Measurements from ENCODE around the gene RAB9B. TPM values are rescaled to one million over a fixed set of nuclear protein-coding genes. Genes with fewer than 3 reads are reported as not detected.

Gene RAB9B, protein sequence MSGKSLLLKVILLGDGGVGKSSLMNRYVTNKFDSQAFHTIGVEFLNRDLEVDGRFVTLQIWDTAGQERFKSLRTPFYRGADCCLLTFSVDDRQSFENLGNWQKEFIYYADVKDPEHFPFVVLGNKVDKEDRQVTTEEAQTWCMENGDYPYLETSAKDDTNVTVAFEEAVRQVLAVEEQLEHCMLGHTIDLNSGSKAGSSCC
- total RNA-seq (2016; rRNA removed; fragmentation: Illumina TruSeq; extraction: Trizol) (0.04 TPM in 2 replicates), polyA plus RNA-seq (2011; rRNA removed) (0.04 TPM in 1 of 2 replicates, not detected in the other), polyA minus RNA-seq (2011; rRNA and poly(A)+ RNA removed; ENCODE audit: low replicate concordance) (not detected in 2 replicates), Bru-seq, nascent RNA (percentile 12 among the genes with signal in this experiment), BruChase-seq, experiment 1, labeled RNA remaining after a 6-hour chase (percentile 13 among the genes with signal in this experiment), BruChase-seq, experiment 2, labeled RNA remaining after a 2-hour chase (percentile 15 among the genes with signal in this experiment)
- not detected in 2 replicates for total RNA-seq (2016; cell fraction: cytosol; rRNA removed; fragmentation: Illumina TruSeq; extraction: Trizol; ENCODE audit: low read depth)
- 0.04 and 0.10 TPM in 2 replicates for total RNA-seq (2016; cell fraction: insoluble cytoplasmic fraction; rRNA removed; fragmentation: Illumina TruSeq; extraction: Trizol)
- total RNA-seq (2016; cell fraction: membrane; rRNA removed; fragmentation: Illumina TruSeq; extraction: Trizol) = 0.03 and 0.07 TPM in 2 replicates
- total RNA-seq (2016; cell fraction: nucleus; rRNA removed; fragmentation: Illumina TruSeq; extraction: Trizol) = 0.09 TPM in 2 replicates
- 0.03 TPM in 1 of 2 replicates, not detected in the other for polyA plus RNA-seq (2011; cell fraction: cytosol; rRNA removed)
- 0.05 TPM in 1 of 2 replicates, not detected in the other for polyA plus RNA-seq (2011; cell fraction: nucleus; rRNA removed)
- 0.03 and 0.07 TPM in 2 replicates for polyA plus RNA-seq (2012)
- polyA plus RNA-seq (2016; cell fraction: cytosol; fragmentation: Illumina TruSeq; extraction: Trizol; ENCODE audit: low read depth) = not detected in 2 replicates
- polyA plus RNA-seq (2016; cell fraction: insoluble cytoplasmic fraction; fragmentation: Illumina TruSeq; extraction: Trizol; ENCODE audit: low read depth) = 0.08 and 0.12 TPM in 2 replicates
- 0.03 TPM in 1 of 2 replicates, not detected in the other for polyA plus RNA-seq (2016; cell fraction: membrane; fragmentation: Illumina TruSeq; extraction: Trizol; ENCODE audit: low read depth)
- polyA plus RNA-seq (2016; cell fraction: nucleus; fragmentation: Illumina TruSeq; extraction: Trizol; ENCODE audit: insufficient read depth, low read depth) = 0.12 TPM in 1 of 2 replicates, not detected in the other
- not detected in 2 replicates for polyA minus RNA-seq (2011; cell fraction: cytosol; rRNA and poly(A)+ RNA removed)
- not detected in 2 replicates for polyA minus RNA-seq (2011; cell fraction: nucleus; rRNA and poly(A)+ RNA removed)
- long read RNA-seq, experiment 1 = 0 reads
- long read RNA-seq, experiment 2 = 0 reads

DNA sequence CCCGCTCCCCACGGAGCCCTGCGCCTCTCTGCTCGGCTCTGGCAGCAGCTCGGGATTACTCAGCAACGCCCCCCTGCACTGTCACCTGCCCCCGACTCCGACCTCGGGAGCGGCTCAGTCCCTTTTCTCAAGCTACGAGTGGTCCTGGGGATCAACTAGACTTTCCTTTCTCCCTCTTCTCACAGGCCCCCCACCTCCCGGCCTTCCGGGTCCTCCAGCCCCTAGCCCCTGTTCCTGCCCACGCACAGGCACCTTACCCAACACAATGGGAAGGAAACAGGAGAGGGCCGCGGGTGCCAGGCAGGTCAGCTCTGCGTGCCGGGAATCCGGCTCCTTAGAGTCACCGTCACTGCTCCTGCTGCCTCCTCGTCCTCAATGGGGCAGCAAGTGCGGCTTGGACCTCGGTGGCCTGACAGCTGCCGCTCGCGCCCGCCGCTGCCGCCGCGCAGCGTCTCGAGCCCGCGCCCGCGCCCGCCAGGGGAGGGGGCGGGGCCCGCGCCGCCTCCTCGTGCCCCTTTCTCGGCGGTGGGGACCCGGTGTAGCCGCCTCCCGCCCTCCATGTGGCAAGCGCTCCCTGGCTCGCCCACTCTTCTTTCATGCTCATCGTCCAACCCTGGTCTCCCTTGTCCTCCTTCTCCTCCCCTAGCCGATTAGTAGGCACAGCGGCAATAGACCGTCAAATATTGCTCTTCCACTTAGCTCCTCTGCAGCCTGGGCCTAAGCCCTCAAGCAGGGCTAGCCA lies at the start of gene RAB9B:
Gene RAB9B, minus strand, starts transcription at position 455 of the 742 bp plus-strand sequence. CDS start 6,473 bp downstream, outside the sequence.
- no peaks in the 10 kb centered on the region for H3K79me2 ChIP-seq (ENCODE audit: insufficient read depth, low read length)
- ChIA-PET POLR2A (interaction anchor here (0.9 kb wide), 1 partner anchor 145 kb away, joined by 3 read pairs; the partner anchor contains the start of gene MORF4L2), CTCF (ENCODE audit: low intra/inter-chr PET ratio, low total read pairs) (no interaction called here)
- no peak within 1 kb of the TSS for H3K9ac ChIP-seq (ENCODE audit: insufficient read depth, low read depth, low read length)
- peak within 1 kb of the TSS; percentile 15 to 66 (median 52); a peak in 4 of 6 replicates for H3K4me3 ChIP-seq (replicated peaks in 1 of 3; ENCODE audit: insufficient read depth in 1 of 3, low read depth in 2 of 3, low read length in 3 of 3)
- H3K27me3 ChIP-seq (ENCODE audit: control insufficient read depth in 1 of 2, insufficient read depth in 2 of 2, low read length in 2 of 2) = peaks cover 0 to 11% of the 10 kb centered on the region in 2 experiments; a peak in 3 of 5 replicates
- H2AFZ ChIP-seq (ENCODE audit: low read length) = no peak within 1 kb of the TSS
- DNase-seq (ENCODE audit: low spot score) (no peak), FAIRE-seq (no peak), ATAC-seq (peak; percentile 69)
- no peaks in the 10 kb centered on the region for H3K9me3 ChIP-seq (ENCODE audit: low read length)
- H3K36me3 ChIP-seq (replicated peaks in 1 of 2; ENCODE audit: control insufficient read depth in 1 of 2, insufficient read depth in 2 of 2, low read length in 2 of 2) = no peaks in the 10 kb centered on the region
- H3K4me2 ChIP-seq (ENCODE audit: low read depth, low read length) = peak within 1 kb of the TSS; percentile 61
- H3K27ac ChIP-seq (ENCODE audit: extremely low read length, insufficient read depth, low read length) = no peak within 1 kb of the TSS
- in situ Hi-C loops (cut with HindIII; ENCODE audit: extremely low pct_ligation_motif_present, low pct_unique_long_range_greater_than_20kb) (loop anchor here (25.0 kb wide), 2 partner anchors 105 to 280 kb away; partner anchors contain the start of gene ZCCHC18), intact Hi-C loops (cut with micrococcal nuclease; ENCODE audit: unreplicated experiment) (no loop called here)
- no TSS peak for BruUV-seq (replicated peaks)
- WGBS (ENCODE audit: low lambda C conversion rate) = 0% methylated on average over 2 of the region's 54 CpGs
- H3K4me1 ChIP-seq (ENCODE audit: insufficient read depth, low read length) = no peaks in the 10 kb centered on the region
- H4K20me1 ChIP-seq (ENCODE audit: insufficient read depth, low read length) = no peaks in the 10 kb centered on the region
- TF ChIP-seq, protein P1, sequence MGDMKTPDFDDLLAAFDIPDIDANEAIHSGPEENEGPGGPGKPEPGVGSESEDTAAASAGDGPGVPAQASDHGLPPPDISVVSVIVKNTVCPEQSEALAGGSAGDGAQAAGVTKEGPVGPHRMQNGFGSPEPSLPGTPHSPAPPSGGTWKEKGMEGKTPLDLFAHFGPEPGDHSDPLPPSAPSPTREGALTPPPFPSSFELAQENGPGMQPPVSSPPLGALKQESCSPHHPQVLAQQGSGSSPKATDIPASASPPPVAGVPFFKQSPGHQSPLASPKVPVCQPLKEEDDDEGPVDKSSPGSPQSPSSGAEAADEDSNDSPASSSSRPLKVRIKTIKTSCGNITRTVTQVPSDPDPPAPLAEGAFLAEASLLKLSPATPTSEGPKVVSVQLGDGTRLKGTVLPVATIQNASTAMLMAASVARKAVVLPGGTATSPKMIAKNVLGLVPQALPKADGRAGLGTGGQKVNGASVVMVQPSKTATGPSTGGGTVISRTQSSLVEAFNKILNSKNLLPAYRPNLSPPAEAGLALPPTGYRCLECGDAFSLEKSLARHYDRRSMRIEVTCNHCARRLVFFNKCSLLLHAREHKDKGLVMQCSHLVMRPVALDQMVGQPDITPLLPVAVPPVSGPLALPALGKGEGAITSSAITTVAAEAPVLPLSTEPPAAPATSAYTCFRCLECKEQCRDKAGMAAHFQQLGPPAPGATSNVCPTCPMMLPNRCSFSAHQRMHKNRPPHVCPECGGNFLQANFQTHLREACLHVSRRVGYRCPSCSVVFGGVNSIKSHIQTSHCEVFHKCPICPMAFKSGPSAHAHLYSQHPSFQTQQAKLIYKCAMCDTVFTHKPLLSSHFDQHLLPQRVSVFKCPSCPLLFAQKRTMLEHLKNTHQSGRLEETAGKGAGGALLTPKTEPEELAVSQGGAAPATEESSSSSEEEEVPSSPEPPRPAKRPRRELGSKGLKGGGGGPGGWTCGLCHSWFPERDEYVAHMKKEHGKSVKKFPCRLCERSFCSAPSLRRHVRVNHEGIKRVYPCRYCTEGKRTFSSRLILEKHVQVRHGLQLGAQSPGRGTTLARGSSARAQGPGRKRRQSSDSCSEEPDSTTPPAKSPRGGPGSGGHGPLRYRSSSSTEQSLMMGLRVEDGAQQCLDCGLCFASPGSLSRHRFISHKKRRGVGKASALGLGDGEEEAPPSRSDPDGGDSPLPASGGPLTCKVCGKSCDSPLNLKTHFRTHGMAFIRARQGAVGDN (CRISPR knock-in tag; IDR thresholded peaks at IDR 0.05) = peak; percentile 44
- no peak for TF ChIP-seq MAFK (conservative IDR thresholded peaks at IDR 0.05 in 1 of 2, IDR thresholded peaks at IDR 0.05 in 1 of 2; ENCODE audit: low read length in 2 of 2)
- TF ChIP-seq ZNF484 (CRISPR knock-in tag; IDR thresholded peaks at IDR 0.05; ENCODE audit: borderline replicate concordance, low read depth) = no peak
- TF ChIP-seq ZFP36 (IDR thresholded peaks at IDR 0.05; ENCODE audit: borderline replicate concordance, low read depth, low read length, partially characterized antibody) = no peak
- TF ChIP-seq, protein P2, sequence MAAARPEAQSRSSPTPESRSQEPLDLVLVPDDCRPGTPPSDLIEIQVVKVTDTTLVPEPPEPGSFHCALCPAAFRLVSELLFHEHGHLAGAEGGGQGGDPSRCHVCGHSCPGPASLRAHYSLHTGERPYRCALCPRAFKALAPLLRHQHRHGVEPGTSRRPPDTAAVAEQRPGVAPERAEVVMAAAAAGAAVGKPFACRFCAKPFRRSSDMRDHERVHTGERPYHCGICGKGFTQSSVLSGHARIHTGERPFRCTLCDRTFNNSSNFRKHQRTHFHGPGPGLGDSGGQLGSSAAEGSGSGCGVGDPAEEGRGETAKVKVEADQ (CRISPR knock-in tag; IDR thresholded peaks at IDR 0.05; ENCODE audit: borderline replicate concordance) = no peak
- no peak for TF ChIP-seq ZBTB42 (CRISPR knock-in tag; IDR thresholded peaks at IDR 0.05)
- TF ChIP-seq SP2 (CRISPR knock-in tag; IDR thresholded peaks at IDR 0.05) = no peak
- TF ChIP-seq MED8 (CRISPR knock-in tag; IDR thresholded peaks at IDR 0.05; ENCODE audit: insufficient replicate concordance) = no peak
- TF ChIP-seq ZNF788 (CRISPR knock-in tag; IDR thresholded peaks at IDR 0.05; ENCODE audit: borderline replicate concordance) = no peak
- no peak for TF ChIP-seq PCBP2 (optimal IDR thresholded peaks at IDR 0.05; ENCODE audit: low read depth, low read length, poor library complexity, severe bottlenecking)
- TF ChIP-seq ZFP36L2 (CRISPR knock-in tag; IDR thresholded peaks at IDR 0.05) = no peak
- no peak for TF ChIP-seq ZNF446 (CRISPR knock-in tag; IDR thresholded peaks at IDR 0.05)
